Activated T-cell treated with anti-CD3 and anti-CD28 coated beads for 4 hours (primary cell): Measurements from ENCODE around the gene WDR74.
"Not testable (repeated sequence)": the region's sequence is repeated elsewhere in the genome, so short reads cannot be mapped to it uniquely, and the experiment has no call there.

Experiments used
- DNase-seq: peaks from one replicate; pipeline ENCODE4 v3.0.0-alpha.2; 2020

Gene WDR74

GRCh38 chr11:62839050-62839945, at the start of gene WDR74:
WDR74 (minus strand) TSS chr11:62839590; CDS start chr11:62839570, 20 bp downstream.
- DNase-seq, result peak; percentile 86

- no peak for DNase-seq
Measured at GRCh38 chr11:62889126-62889483, 49.7 kb upstream of the WDR74 start.

- no peak for DNase-seq
Measured at GRCh38 chr11:62888406-62888805, 49.0 kb upstream of the WDR74 start.

DNA sequence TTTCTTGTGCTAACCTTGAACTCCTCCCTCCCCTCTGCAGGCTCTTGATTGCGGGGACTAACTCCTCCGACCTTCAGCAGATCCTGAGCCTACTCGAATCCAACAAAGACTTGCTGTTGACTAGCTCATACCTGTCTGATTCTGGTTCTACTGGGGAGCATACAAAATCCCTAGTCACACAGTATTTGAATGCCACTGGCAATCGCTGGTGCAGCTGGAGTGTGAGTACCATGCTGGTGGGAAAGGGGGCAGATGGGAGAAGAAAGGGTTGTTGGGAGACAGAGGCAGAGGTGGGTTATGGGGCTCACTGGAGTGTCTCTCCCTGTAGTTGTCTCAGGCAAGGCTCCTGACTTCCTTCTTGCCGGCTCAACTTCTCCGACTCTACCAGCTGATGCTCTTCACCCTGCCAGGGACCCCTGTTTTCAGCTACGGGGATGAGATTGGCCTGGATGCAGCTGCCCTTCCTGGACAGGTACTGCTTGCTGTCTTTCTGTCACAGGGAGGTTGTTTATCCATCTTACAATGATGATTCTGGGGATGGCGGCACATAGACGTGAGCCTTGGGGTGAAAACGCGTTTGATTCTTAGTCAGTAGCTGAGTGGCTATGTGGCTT, 45.9 kb upstream of the WDR74 start:
- no peak for DNase-seq

- no peak for DNase-seq
Measured at GRCh38 chr11:62883673-62884072, 44.3 kb upstream of the WDR74 start.

GRCh38 chr11:62882788-62883501, 43.6 kb upstream of the WDR74 start:
- DNase-seq, result no peak

DNA sequence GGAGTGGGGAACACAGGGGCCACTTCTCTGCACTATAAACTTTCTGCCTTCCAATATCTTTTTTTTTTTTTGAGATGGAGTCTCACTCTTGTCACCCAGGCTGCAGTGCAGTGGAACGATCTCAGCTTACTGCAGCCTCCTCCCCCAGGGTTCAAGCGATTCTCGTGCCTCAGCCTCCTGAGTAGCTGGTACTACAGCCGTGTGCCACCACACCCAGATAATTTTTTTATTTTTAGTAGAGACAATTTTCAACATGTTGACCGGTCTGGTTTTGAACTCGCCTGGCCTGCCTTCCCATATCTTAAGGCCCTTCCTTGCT, 43.0 kb upstream of the WDR74 start:
- DNase-seq, result no peak

DNA sequence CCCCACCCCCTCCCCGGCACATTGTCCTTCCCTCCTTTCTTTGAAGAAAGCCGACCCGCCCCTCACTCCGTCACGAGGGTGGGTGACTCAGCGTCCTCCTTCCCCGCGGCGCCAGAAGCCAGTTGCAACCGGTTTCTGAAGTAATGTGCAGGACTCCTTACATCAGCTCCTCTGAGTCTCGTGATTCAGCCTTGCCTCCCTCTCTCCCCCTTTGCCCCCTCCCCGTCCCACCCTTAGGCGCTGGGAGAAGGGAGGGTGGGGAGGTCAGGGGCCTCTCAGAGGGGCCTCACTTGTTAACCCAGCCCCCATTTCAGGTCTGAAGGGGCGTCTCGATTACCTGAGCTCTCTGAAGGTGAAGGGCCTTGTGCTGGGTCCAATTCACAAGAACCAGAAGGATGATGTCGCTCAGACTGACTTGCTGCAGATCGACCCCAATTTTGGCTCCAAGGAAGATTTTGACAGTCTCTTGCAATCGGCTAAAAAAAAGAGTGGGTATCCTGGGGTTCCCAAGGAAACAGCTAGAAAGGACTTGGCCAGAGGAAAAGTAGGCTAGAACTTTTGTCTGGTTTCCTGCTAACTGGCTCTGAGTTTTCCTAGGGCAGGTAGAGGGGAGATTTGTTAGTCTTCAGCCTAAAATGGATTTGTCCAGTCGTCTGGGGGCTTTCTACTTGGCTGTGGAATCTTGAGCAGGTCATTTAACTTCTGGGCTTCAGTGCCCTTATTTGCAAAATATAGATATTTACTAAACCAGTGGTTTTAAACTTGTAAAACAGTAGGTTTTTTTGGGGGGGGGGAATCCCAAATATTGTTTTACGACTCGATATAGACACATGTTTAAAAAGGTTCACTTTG, 42.4 kb upstream of the WDR74 start:
- DNase-seq, result peak; percentile 95

DNA sequence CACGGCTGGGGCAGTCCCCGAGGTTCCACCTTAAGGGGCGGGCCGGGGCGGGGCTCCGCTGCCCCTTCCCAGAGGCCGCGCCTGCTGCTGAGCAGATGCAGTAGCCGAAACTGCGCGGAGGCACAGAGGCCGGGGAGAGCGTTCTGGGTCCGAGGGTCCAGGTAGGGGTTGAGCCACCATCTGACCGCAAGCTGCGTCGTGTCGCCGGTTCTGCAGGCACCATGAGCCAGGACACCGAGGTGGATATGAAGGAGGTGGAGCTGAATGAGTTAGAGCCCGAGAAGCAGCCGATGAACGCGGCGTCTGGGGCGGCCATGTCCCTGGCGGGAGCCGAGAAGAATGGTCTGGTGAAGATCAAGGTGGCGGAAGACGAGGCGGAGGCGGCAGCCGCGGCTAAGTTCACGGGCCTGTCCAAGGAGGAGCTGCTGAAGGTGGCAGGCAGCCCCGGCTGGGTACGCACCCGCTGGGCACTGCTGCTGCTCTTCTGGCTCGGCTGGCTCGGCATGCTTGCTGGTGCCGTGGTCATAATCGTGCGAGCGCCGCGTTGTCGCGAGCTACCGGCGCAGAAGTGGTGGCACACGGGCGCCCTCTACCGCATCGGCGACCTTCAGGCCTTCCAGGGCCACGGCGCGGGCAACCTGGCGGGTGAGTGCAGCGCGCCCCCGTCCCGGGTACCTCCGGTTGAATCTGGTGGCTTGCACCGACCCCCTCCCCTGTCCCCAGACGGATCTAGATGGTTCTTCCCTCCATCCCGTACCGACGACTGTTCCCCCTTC, 41.6 kb upstream of the WDR74 start, which contains the start of gene SLC3A2:
Gene SLC3A2 (plus strand): TSS at position 94 of the 776 bp plus-strand sequence. CDS start 128 bp downstream, at position 222.
- DNase-seq, result peak; percentile 86

GRCh38 chr11:62880231-62880802, 40.9 kb upstream of the WDR74 start:
- DNase-seq, result no peak

GRCh38 chr11:62879235-62879978, 40.0 kb upstream of the WDR74 start:
- no peak for DNase-seq

- DNase-seq, result no peak
Measured at GRCh38 chr11:62876712-62877111, 37.3 kb upstream of the WDR74 start.

GRCh38 chr11:62875698-62876478, 36.5 kb upstream of the WDR74 start:
- DNase-seq, result no peak

DNA sequence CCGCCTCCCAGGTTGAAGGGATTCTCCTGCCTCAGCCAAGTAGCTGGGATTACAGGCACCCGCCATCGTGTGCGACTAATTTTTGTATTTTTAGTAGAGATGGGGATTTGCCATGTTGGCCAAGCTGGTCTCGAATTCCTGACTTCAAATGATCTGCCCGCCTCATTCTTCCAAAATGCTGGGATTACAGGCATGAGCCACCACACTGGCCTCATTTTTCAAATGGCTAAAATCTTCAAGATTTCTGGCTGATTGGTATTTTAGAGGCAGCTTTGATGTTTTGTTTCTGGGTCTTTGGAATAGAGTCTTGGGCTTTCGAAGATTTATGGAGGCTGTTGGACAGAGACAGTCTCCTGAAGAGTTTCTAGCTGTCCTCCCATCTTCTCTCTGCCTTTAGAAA, 35.5 kb upstream of the WDR74 start:
- no peak for DNase-seq

DNA sequence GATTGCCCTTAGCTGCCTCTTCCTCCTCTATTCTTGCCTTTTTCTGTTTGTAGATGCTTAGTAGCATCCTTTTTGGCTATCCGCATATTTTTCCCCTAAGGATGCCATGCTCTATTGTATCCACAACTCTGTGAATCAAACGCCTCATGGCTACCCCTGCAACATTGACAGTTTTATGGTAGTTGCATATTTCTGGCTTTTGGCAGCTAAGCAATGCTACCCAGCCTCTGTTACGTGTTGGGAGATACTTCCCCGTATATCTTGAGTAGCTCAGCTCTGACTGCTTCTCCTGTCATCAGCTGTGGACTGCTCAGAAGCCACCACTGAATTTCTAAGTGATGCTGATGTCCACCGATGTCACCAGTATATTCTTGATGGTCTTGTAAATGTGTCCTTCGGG, 26.2 kb upstream of the WDR74 start:
- DNase-seq, result no peak

GRCh38 chr11:62863687-62864335, 24.4 kb upstream of the WDR74 start:
- DNase-seq, result no peak

- not testable (repeated sequence) for DNase-seq
Measured at GRCh38 chr11:62861564-62862192, 22.3 kb upstream of the WDR74 start.

DNA sequence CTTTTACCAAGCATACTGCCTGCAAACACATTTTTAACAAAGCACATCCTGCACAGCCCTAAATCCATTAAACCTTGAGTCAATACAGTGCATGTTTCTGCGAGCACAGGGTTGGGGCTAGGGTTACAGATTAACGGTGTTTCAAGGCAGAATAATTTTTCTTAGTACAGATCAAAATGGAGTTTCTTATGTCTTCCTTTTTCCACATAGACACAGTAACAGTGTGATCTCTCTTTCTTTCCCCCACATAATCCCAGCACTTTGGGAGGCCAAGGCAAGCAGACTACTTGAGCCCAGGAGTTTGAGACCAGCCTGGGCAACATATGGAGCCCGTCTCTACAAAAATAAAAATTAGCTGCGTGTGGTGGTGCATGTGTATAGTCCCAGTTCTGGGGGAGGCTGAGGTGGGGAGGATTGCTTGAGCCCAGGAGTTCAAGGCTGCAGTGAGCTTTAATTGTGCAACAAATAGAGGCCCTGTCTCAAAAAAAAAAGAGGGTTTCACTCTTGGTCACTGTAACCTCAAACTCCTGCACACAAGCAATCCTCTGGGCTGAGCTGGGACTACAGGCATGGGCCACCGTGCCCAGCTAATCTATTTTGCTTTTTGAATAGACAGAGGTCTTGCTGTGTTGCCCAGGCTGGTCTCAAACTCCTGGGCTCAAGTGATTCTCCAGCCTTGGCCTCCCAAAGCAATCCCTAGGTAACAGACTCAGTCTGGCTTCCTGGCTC, 21.6 kb upstream of the WDR74 start:
- no peak for DNase-seq
